Left ventricle myocardium inferior (tissue), 1 donor: ENCODE results near the gene NUDT13. TPM values are rescaled to one million over a fixed set of nuclear protein-coding genes. Genes with fewer than 3 reads are reported as not detected.
"Not testable (repeated sequence)": the region's sequence is repeated elsewhere in the genome, so short reads cannot be mapped to it uniquely, and the experiment has no call there.

Source experiments
- DNase-seq: peaks from one replicate; pipeline ENCODE4 v3.0.0-alpha.2; 2020
- H3K27ac ChIP-seq: fragments of 200-600 bp; replicated peaks from 2 replicates; pipeline ENCODE4 v1.8.0; 2021
- H3K27me3 ChIP-seq: fragments of 200-600 bp; 2 replicates; pipeline ENCODE4 v1.8.0; 2021; ENCODE audit warnings: low read depth
- H3K36me3 ChIP-seq: fragments of 200-600 bp; 2 replicates; pipeline ENCODE4 v1.8.0; 2021
- H3K4me1 ChIP-seq: fragments of 200-600 bp; 2 replicates; pipeline ENCODE4 v1.8.0; 2021
- H3K4me3 ChIP-seq: fragments of 200-600 bp; 2 replicates; pipeline ENCODE4 v1.8.0; 2021; ENCODE audit warnings: mild to moderate bottlenecking, moderate library complexity
- H3K9me3 ChIP-seq: fragments of 200-600 bp; replicated peaks from 2 replicates; pipeline ENCODE4 v1.8.0; 2021
- intact Hi-C: fragments of 100-400 bp; cut with micrococcal nuclease; formaldehyde crosslinking; loops from one replicate; pipeline ENCODE4 v1.11.0; 2022
- total RNA-seq: library from RNA; stranded (reverse); fragmentation: NEBNext Ultra II Directional; extraction: Animal tissue kit (Norgen Biotek cat#: 25700); gene quantifications from one replicate; pipeline ENCODE4 v1.2.1, GENCODE V29; 2021
- TF ChIP-seq, protein P1 (sequence below): fragments of 200-600 bp; IDR thresholded peaks from 2 replicates; pipeline ENCODE4 v1.8.0; 2021; ENCODE audit warnings: antibody characterized with exemption, mild to moderate bottlenecking, borderline replicate concordance
- donor health status: DM: no; HTN: yes; CAD: no; lungs with severe emphysema.

NUDT13 gene
- total RNA-seq, 1 donor from 2014 or later: 5.6 TPM

DNA sequence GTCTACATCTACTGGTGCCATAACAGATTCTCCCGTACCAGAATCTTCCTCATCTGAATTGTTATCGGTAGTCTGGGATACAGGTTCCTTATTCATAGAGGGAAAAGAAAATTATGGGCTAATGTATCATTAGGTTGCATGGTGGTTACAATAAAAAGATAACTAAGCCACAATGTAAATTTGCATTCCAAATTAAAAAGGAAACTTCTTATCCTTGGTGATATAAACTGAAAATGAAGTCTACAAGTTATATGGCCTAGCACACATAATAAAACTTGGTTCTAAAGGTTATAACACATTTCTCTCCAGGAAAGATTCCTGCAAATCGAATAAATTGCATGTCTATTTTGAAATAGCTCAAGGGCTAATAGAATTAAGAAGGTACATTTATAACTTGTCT, 24.5 kb downstream of the NUDT13 start:
- Histone ChIP-seq H3K9me3 (no peaks in the 10 kb centered on the region), H3K4me3 (no peak overlapping the region), H3K27ac (no peak overlapping the region), H3K4me1 (peaks cover 12% of the 10 kb centered on the region), H3K27me3 (no peaks in the 10 kb centered on the region), H3K36me3 (peaks cover 100% of the 10 kb centered on the region)
- TF ChIP-seq, protein P1, sequence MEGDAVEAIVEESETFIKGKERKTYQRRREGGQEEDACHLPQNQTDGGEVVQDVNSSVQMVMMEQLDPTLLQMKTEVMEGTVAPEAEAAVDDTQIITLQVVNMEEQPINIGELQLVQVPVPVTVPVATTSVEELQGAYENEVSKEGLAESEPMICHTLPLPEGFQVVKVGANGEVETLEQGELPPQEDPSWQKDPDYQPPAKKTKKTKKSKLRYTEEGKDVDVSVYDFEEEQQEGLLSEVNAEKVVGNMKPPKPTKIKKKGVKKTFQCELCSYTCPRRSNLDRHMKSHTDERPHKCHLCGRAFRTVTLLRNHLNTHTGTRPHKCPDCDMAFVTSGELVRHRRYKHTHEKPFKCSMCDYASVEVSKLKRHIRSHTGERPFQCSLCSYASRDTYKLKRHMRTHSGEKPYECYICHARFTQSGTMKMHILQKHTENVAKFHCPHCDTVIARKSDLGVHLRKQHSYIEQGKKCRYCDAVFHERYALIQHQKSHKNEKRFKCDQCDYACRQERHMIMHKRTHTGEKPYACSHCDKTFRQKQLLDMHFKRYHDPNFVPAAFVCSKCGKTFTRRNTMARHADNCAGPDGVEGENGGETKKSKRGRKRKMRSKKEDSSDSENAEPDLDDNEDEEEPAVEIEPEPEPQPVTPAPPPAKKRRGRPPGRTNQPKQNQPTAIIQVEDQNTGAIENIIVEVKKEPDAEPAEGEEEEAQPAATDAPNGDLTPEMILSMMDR: no peak
- no peak for DNase-seq
- intact Hi-C loops: no loop called here

DNA sequence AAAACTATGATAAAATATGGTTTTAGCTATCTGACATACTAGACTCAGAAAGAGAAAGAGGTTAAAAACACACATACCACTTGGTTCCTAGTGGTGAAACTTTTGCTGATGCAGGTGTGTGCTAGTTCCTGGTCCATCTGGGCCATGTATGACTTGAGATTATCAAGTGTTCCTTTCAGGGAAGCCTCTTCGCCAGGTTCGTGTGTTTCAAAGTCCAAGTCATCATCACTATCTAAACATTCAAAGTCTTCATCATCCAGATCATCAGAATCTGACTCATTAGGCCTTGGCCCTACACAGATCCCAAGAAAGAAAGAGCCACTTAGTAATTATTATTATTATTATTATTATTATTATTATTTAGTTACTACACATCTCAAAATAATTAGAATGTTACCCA, 26.4 kb downstream of the NUDT13 start:
- H3K4me3 ChIP-seq: no peak overlapping the region
- H3K9me3 ChIP-seq: no peaks in the 10 kb centered on the region
- intact Hi-C loops: no loop called here
- DNase-seq: no peak
- peaks cover 100% of the 10 kb centered on the region for H3K36me3 ChIP-seq
- H3K27me3 ChIP-seq: no peaks in the 10 kb centered on the region
- TF ChIP-seq, protein P1: no peak
- peaks cover 11% of the 10 kb centered on the region for H3K4me1 ChIP-seq
- no peak overlapping the region for H3K27ac ChIP-seq

DNA sequence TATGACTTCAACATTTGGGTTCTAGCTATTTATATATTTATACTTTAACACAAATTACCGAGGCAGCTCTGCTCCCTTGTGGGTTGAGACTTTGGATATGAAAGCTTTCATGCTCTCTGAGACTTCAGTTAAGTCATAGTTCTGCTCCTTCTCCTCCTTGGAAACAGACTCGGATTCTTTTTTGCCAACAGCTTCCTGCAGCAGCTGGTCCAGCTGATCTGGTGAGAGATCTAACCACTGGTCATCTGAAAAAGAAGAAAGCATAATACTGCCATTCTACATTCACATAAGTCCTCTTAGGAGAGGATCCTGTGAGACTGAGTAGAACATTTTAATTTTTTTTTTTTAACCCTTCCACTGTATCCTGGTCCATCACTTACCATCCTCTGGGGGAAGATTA, 29.0 kb downstream of the NUDT13 start:
- intact Hi-C loops: no loop called here
- Histone ChIP-seq H3K36me3 (peaks cover 100% of the 10 kb centered on the region), H3K27me3 (no peaks in the 10 kb centered on the region), H3K4me1 (no peaks in the 10 kb centered on the region), H3K4me3 (no peak overlapping the region), H3K9me3 (no peaks in the 10 kb centered on the region), H3K27ac (no peak overlapping the region)
- no peak for DNase-seq
- TF ChIP-seq, protein P1: no peak

DNA sequence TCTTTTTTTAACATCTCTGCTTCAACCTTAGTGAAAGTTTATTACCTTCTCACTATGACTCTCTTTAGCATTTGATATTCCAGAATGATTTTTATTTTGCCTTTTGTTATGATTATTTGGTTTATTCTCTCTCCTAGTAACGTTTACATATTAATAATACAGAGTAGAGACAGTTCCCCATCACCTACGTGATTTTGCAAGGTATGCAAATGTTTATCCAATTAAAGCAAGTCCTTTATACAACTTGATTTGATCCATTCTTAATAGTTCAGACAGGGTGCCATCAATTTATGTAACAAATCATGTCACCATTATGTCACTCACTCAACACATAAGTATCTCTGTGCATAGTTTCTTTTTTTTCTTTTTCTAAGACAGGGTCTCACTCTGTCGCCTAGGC, 31.3 kb downstream of the NUDT13 start:
- Histone ChIP-seq H3K4me1 (no peaks in the 10 kb centered on the region), H3K9me3 (no peaks in the 10 kb centered on the region), H3K36me3 (peaks cover 100% of the 10 kb centered on the region), H3K27me3 (no peaks in the 10 kb centered on the region), H3K27ac (no peak overlapping the region), H3K4me3 (no peak overlapping the region)
- no peak for DNase-seq
- intact Hi-C loops: no loop called here
- TF ChIP-seq, protein P1: no peak

DNA sequence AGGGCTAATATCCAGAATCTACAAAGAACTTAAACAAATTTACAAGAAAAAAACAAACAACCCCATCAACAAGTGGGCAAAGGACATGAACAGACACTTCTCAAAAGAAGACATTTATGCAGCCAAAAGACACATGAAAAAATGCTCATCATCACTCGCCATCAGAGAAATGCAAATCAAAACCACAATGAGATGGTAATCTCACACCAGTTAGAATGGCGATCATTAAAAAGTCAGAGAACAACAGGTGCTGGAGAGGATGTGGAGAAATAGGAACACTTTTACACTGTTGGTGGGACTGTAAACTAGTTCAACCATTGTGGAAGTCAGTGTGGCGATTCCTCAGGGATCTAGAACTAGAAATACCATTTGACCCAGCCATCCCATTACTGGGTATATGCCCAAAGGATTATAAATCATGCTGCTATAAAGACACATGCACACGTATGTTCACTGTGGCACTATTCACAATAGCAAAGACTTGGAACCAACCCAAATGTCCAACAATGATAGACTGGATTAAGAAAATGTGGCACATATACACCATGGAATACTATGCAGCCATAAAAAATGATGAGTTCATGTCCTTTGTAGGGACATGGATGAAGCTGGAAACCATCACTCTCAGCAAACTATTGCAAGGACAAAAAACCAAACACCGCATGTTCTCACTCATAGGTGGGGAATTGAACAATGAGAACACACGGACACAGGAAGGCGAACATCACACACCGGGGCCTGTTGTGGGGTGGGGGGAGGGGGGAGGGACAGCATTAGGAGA, 40.6 kb downstream of the NUDT13 start:
- H3K27ac ChIP-seq, intact Hi-C loops, H3K9me3 ChIP-seq, DNase-seq, H3K4me1 ChIP-seq, H3K27me3 ChIP-seq, H3K4me3 ChIP-seq: not testable (repeated sequence)
- peaks cover 84% of the 10 kb centered on the region for H3K36me3 ChIP-seq

DNA sequence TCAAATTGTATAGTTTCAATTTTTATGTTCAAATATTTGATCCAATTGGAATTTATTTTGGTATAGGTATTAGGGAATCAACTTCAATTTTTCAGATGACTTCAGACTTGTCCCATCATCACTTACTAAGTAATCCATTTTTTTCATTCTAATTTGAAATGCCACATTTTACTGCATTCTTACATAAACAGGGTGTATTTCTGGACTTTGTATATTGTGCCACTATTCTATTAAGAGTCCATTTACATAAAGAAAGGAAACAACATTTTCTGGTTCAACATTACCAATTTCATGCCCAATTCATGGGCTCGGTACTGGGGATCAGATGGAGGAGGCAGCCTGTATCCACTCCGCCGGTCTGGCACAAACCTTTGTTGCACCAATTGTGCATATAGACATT, 41.8 kb downstream of the NUDT13 start:
- Histone ChIP-seq H3K36me3 (peaks cover 84% of the 10 kb centered on the region), H3K9me3 (no peaks in the 10 kb centered on the region), H3K4me3 (no peak overlapping the region), H3K4me1 (no peaks in the 10 kb centered on the region), H3K27me3 (no peaks in the 10 kb centered on the region), H3K27ac (no peak overlapping the region)
- TF ChIP-seq, protein P1: no peak
- intact Hi-C loops: no loop called here
- no peak for DNase-seq
